ENCODE measurements around the gene PAN3. TPM values are rescaled to one million over a fixed set of nuclear protein-coding genes. Genes with fewer than 3 reads are reported as not detected.

PAN3 gene
- total RNA-seq, 4 donors from 2014 or later, result 26.2 to 30.4 (median 27.1) TPM

DNA sequence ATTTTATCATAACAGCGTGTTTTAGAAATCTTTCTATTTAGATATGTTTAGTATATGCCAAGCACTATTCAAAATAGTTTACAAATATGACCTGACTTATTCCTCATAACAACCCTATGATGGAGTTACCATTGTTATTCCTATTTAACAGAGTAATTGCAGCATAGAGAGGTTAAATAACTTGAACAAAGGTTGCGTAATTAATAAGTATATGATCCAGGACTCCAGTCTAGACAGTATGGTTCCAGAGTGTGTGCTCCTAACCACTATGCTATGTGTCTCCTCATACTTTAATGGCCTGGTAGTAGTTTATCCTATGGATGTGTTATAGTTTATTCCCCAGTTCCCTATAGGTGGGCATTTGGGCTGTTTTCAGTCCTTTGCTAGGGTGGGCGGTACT, 145.3 kb downstream of the PAN3 start:
- no peak for DNase-seq (ENCODE audit: extremely low spot score)
- intact Hi-C loops (cut with DNase I), result no loop called here
- H3K36me3 ChIP-seq, result peaks cover 48 to 83% (median 67%) of the 10 kb centered on the region in 4 donors
- no peaks in the 10 kb centered on the region for H3K9me3 ChIP-seq
- no peak overlapping the region for H3K4me3 ChIP-seq
- TF ChIP-seq, protein P1, sequence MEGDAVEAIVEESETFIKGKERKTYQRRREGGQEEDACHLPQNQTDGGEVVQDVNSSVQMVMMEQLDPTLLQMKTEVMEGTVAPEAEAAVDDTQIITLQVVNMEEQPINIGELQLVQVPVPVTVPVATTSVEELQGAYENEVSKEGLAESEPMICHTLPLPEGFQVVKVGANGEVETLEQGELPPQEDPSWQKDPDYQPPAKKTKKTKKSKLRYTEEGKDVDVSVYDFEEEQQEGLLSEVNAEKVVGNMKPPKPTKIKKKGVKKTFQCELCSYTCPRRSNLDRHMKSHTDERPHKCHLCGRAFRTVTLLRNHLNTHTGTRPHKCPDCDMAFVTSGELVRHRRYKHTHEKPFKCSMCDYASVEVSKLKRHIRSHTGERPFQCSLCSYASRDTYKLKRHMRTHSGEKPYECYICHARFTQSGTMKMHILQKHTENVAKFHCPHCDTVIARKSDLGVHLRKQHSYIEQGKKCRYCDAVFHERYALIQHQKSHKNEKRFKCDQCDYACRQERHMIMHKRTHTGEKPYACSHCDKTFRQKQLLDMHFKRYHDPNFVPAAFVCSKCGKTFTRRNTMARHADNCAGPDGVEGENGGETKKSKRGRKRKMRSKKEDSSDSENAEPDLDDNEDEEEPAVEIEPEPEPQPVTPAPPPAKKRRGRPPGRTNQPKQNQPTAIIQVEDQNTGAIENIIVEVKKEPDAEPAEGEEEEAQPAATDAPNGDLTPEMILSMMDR (IDR thresholded peaks at IDR 0.05), result no peak
- TF ChIP-seq EP300 (IDR thresholded peaks at IDR 0.05), result no peak
- TF ChIP-seq POLR2A (IDR thresholded peaks at IDR 0.05; ENCODE audit: low read depth), result no peak
- no peak for TF ChIP-seq POLR2AphosphoS5 (IDR thresholded peaks at IDR 0.05)
- over 99% methylated on average over 3 of the region's 3 CpGs for WGBS
- no peak overlapping the region for H3K27ac ChIP-seq (replicated peaks in 1 of 4)
- H3K27me3 ChIP-seq, result no peaks in the 10 kb centered on the region
- no peaks in the 10 kb centered on the region for H3K4me1 ChIP-seq

- WGBS, result 95% methylated on average over 1 of the region's 1 CpG
- intact Hi-C loops (cut with DNase I), result no loop called here
- Histone ChIP-seq H3K9me3 (no peaks in the 10 kb centered on the region), H3K27ac (replicated peaks in 1 of 4) (no peak overlapping the region), H3K4me3 (no peak overlapping the region), H3K36me3 (peaks cover 27 to 75% (median 61%) of the 10 kb centered on the region in 4 donors), H3K4me1 (no peaks in the 10 kb centered on the region), H3K27me3 (no peaks in the 10 kb centered on the region)
- DNase-seq (ENCODE audit: extremely low spot score), result no peak
- no peak for TF ChIP-seq POLR2AphosphoS5 (IDR thresholded peaks at IDR 0.05)
- TF ChIP-seq POLR2A (IDR thresholded peaks at IDR 0.05; ENCODE audit: low read depth), result no peak
- TF ChIP-seq, protein P1 (IDR thresholded peaks at IDR 0.05), result no peak
- no peak for TF ChIP-seq EP300 (IDR thresholded peaks at IDR 0.05)
Measured at GRCh38 chr13:28286263-28286662, 147.9 kb downstream of the PAN3 start.

GRCh38 chr13:28297341-28297740, 159.0 kb downstream of the PAN3 start:
- TF ChIP-seq, protein P1 (IDR thresholded peaks at IDR 0.05), result no peak
- TF ChIP-seq POLR2AphosphoS5 (IDR thresholded peaks at IDR 0.05) (no peak), EP300 (IDR thresholded peaks at IDR 0.05) (no peak), POLR2A (IDR thresholded peaks at IDR 0.05; ENCODE audit: low read depth) (no peak)

DNA sequence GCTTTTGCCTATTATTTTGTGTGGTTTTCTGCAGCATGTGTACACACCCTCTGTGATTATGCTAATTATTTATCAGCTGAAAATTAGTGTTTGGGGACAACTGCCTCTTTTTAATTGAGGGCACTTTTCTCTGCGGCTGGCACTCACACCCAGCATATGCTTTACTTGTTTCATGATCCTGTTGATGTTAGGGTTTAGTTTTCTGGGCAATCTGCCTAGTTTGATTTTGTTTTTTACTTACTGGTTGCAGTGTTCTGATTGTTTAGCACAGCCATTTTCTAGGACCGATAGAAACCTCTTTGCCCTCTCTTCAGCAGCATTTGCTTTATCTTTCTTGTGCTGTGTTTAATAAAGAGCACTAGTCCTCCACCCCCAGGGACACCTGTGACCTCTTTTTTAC, 161.6 kb downstream of the PAN3 start:
- Histone ChIP-seq H3K27me3 (no peaks in the 10 kb centered on the region), H3K4me1 (no peaks in the 10 kb centered on the region), H3K36me3 (peaks cover 0 to 32% (median 9%) of the 10 kb centered on the region in 4 donors), H3K9me3 (no peaks in the 10 kb centered on the region), H3K27ac (replicated peaks in 1 of 4) (no peak overlapping the region), H3K4me3 (no peak overlapping the region)
- intact Hi-C loops (cut with DNase I), result no loop called here
- whole genome bisulfite sequencing, result 75% methylated on average over 2 of the region's 2 CpGs
- TF ChIP-seq, protein P1 (IDR thresholded peaks at IDR 0.05), result no peak
- TF ChIP-seq POLR2AphosphoS5 (IDR thresholded peaks at IDR 0.05), result no peak
- no peak for TF ChIP-seq POLR2A (IDR thresholded peaks at IDR 0.05; ENCODE audit: low read depth)
- TF ChIP-seq EP300 (IDR thresholded peaks at IDR 0.05), result no peak
- no peak for DNase-seq (ENCODE audit: extremely low spot score)

More at GRCh38 chr13:28297341-28297740, 159.0 kb downstream of the PAN3 start:
- 100% methylated on average over 1 of the region's 3 CpGs for WGBS
- Histone ChIP-seq H3K27me3 (no peaks in the 10 kb centered on the region), H3K9me3 (no peaks in the 10 kb centered on the region), H3K27ac (replicated peaks in 1 of 4) (no peak overlapping the region), H3K36me3 (peaks cover 0 to 40% (median 24%) of the 10 kb centered on the region in 4 donors), H3K4me3 (no peak overlapping the region), H3K4me1 (no peaks in the 10 kb centered on the region)
- no peak for DNase-seq (ENCODE audit: extremely low spot score)
- intact Hi-C loops (cut with DNase I), result no loop called here

DNA sequence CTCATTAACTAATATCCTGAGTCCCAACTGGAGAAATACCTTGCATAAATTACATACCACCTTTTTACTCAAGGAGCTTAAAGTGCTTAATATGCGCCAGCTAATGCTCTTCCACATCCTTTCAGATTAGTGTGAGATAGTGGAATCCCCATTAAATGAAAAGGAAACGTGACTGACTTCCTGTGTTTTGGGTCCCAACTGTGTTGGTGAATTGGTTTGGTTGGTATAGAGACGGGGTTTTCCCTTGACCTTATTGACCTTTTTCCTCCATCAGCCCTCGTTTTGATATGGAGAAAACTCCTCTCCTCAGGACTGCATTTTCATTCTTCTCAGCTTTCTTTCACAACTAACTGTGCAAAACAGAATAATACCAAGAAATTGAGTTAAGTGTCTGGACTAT, 163.5 kb downstream of the PAN3 start:
- H3K4me3 ChIP-seq, result no peak overlapping the region
- no peaks in the 10 kb centered on the region for H3K9me3 ChIP-seq
- TF ChIP-seq, protein P1 (IDR thresholded peaks at IDR 0.05), result no peak
- TF ChIP-seq EP300 (IDR thresholded peaks at IDR 0.05) (no peak), POLR2AphosphoS5 (IDR thresholded peaks at IDR 0.05) (no peak), POLR2A (IDR thresholded peaks at IDR 0.05; ENCODE audit: low read depth) (no peak)
- intact Hi-C loops (cut with DNase I), result no loop called here
- DNase-seq (ENCODE audit: extremely low spot score), result no peak
- no peaks in the 10 kb centered on the region for H3K27me3 ChIP-seq
- H3K36me3 ChIP-seq, result peaks cover 0 to 42% (median 0%) of the 10 kb centered on the region in 4 donors
- H3K27ac ChIP-seq (replicated peaks in 1 of 4), result no peak overlapping the region
- 64% methylated on average over 4 of the region's 4 CpGs for WGBS
- no peaks in the 10 kb centered on the region for H3K4me1 ChIP-seq

Measured in esophagus muscularis mucosa (tissue), 4 donors.